Measurements from ENCODE around the gene MVB12A. TPM values are rescaled to one million over a fixed set of nuclear protein-coding genes. Genes with fewer than 3 reads are reported as not detected.
A peak's percentile ranks its signal among the peaks of the same experiment; 100 is the strongest.

Gene MVB12A
- total and polyA plus RNA-seq, 9 of the 15 experiments (the other 6 are each of a cell fraction or from before 2014, with no cell fraction given): 1.2 to 46.2 (median 22.4) TPM

DNA sequence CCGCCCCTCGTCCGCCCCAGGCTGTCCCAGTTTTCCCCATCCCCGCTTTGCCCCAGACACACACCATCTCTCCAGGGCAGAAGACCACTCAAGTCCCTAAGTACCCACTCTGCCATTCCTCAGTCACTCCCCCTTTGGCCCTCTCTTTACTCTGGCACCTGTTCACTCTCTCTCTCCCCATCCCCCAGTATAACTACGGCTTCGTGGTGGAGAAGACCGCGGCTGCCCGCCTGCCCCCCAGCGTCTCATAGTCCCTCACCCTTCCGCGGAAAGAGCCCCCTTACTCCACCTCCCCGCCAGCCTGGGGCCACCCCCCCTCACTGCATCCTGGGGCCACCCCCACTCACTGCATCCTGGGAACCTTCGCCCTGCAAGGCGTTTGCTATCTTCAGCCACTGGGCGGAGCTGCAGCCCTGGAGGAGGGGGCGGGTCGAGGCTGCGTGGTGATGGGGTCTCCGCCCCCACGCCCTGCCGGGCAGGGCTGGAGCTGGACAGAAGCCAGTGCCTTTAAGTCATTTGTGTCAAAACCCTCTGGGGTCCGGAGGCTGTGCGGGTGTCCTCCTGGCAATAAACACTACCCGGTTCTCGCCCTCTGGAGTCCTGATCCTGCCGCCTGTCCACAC is 5.0 kb downstream of the MVB12A start (continued):
- TF ChIP-seq, protein P1, sequence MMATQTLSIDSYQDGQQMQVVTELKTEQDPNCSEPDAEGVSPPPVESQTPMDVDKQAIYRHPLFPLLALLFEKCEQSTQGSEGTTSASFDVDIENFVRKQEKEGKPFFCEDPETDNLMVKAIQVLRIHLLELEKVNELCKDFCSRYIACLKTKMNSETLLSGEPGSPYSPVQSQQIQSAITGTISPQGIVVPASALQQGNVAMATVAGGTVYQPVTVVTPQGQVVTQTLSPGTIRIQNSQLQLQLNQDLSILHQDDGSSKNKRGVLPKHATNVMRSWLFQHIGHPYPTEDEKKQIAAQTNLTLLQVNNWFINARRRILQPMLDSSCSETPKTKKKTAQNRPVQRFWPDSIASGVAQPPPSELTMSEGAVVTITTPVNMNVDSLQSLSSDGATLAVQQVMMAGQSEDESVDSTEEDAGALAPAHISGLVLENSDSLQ (IDR thresholded peaks at IDR 0.05): peak; percentile 42; the same call in 1 of the 2 replicates
- TF ChIP-seq, protein P2, sequence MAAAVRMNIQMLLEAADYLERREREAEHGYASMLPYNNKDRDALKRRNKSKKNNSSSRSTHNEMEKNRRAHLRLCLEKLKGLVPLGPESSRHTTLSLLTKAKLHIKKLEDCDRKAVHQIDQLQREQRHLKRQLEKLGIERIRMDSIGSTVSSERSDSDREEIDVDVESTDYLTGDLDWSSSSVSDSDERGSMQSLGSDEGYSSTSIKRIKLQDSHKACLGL (CRISPR knock-in tag; IDR thresholded peaks at IDR 0.05; ENCODE audit: borderline replicate concordance, poor library complexity, severe bottlenecking): no peak
- no peak for TF ChIP-seq ZNF134 (CRISPR knock-in tag; conservative IDR thresholded peaks at IDR 0.05)
- no peak for TF ChIP-seq FOXA3 (CRISPR knock-in tag; conservative IDR thresholded peaks at IDR 0.05 in 1 of 2, IDR thresholded peaks at IDR 0.05 in 1 of 2)
- TF ChIP-seq ZBTB8A (IDR thresholded peaks at IDR 0.05; ENCODE audit: partially characterized antibody): no peak
- no peak for TF ChIP-seq ZNF830 (CRISPR knock-in tag; IDR thresholded peaks at IDR 0.05)
- TF ChIP-seq, protein P3, sequence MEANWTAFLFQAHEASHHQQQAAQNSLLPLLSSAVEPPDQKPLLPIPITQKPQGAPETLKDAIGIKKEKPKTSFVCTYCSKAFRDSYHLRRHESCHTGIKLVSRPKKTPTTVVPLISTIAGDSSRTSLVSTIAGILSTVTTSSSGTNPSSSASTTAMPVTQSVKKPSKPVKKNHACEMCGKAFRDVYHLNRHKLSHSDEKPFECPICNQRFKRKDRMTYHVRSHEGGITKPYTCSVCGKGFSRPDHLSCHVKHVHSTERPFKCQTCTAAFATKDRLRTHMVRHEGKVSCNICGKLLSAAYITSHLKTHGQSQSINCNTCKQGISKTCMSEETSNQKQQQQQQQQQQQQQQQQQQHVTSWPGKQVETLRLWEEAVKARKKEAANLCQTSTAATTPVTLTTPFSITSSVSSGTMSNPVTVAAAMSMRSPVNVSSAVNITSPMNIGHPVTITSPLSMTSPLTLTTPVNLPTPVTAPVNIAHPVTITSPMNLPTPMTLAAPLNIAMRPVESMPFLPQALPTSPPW (CRISPR knock-in tag; IDR thresholded peaks at IDR 0.05): peak; percentile 94
- TF ChIP-seq ZBTB7A (IDR thresholded peaks at IDR 0.05; ENCODE audit: borderline replicate concordance, control insufficient read depth, low read depth, low read length): peak; percentile 98
- no peak for TF ChIP-seq SNIP1 (IDR thresholded peaks at IDR 0.05; ENCODE audit: low read depth)
- no peak for TF ChIP-seq BDP1 (IDR thresholded peaks at IDR 0.05; ENCODE audit: insufficient read depth, insufficient read length)
- TF ChIP-seq NBN (IDR thresholded peaks at IDR 0.05; ENCODE audit: low read depth): 0 out of 2 replicates have a peak, but pooled peaks have one; percentile 43
- no peak for TF ChIP-seq ETS2 (tag; IDR thresholded peaks at IDR 0.05; ENCODE audit: borderline replicate concordance, poor library complexity, severe bottlenecking)
- peak; percentile 76; the same call in 1 of the 2 replicates for TF ChIP-seq CTBP1 (IDR thresholded peaks at IDR 0.05; ENCODE audit: borderline replicate concordance)
- TF ChIP-seq HDAC1 (IDR thresholded peaks at IDR 0.05): 0 out of 4 replicates have a peak, but pooled peaks of 1 of the 2 experiments have one; percentile 29
- TF ChIP-seq TEAD4 (IDR thresholded peaks at IDR 0.05; ENCODE audit: low read length): peak; percentile 59
- no peak for TF ChIP-seq TEAD4 (CRISPR knock-in tag; IDR thresholded peaks at IDR 0.05; ENCODE audit: borderline replicate concordance)
- TF ChIP-seq ZNF384 (IDR thresholded peaks at IDR 0.05; ENCODE audit: low read depth, low read length): peak; percentile 61
